ENCODE data around the gene RBAK.
"Not testable (repeated sequence)": the region's sequence is repeated elsewhere in the genome, so short reads cannot be mapped to it uniquely, and the experiment has no call there.

RBAK gene

GRCh38 chr7:5053175-5053574, 7.5 kb downstream of the RBAK start:
- DNase-seq, result no peak

GRCh38 chr7:5063698-5064097, 18.0 kb downstream of the RBAK start:
- no peak for DNase-seq

GRCh38 chr7:5064391-5065106, 18.9 kb downstream of the RBAK start:
- DNase-seq, result peak in 1 of 5 donors; percentile 10

DNA sequence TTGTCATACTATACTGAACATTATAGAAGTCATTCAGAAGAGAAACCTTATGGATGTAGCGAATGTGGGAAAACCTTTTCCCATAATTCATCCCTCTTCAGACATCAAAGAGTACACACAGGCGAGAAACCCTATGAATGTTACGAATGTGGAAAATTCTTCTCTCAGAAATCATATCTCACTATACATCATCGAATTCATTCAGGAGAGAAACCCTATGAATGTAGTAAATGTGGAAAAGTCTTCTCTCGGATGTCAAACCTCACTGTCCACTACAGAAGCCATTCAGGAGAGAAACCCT, 19.4 kb downstream of the RBAK start:
- no peak for DNase-seq

- DNase-seq, result no peak
These were observed 22.9 kb downstream of the RBAK start for GRCh38 chr7:5068521-5068920.

DNA sequence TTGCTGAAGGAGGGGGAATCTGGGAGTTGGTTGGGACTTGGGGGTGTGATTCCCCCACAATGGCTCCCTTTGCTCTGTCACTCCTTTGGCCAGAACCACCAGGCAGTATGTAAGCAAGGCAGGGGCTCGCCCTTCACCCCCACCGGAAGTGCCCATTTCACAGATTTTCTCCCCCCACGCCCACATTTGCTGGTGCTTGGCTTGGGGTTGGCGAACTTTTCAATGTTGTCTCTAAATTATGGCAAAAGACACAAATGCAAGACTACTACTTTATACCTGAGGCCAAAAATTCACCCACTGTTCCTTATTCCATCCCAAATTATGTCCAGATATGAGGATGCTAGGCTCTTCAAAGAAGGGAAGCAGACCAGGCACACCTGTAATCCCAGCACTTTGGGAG, 24.5 kb downstream of the RBAK start:
- DNase-seq, result no peak

- DNase-seq, result not testable (repeated sequence)
These were observed 29.5 kb downstream of the RBAK start for GRCh38 chr7:5075187-5075586.

- no peak for DNase-seq
These were observed 32.1 kb downstream of the RBAK start for GRCh38 chr7:5077740-5078139.

DNA sequence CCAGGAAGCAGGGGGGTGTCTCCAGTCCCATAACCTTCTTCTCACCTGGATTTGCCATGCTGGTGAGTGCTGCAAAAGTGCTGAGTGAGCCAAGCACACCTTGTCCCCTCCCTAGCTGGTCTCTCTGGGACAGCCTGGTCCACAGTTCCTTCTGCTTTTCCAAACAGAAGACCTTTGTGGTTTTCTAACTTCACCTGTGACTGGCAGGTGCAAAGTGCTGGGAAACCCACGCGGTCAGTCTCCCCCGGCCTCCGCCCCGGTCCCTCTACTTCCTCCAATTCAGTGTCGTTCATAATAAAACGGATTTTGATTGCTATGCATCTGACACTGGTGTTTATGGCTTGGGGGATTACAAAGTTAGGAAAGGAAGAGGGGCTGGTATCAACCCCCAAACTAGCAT, 37.1 kb downstream of the RBAK start:
- no peak for DNase-seq

- DNase-seq, result no peak
These were observed 37.7 kb downstream of the RBAK start for GRCh38 chr7:5083311-5083711.

GRCh38 chr7:5086256-5086655, 40.6 kb downstream of the RBAK start:
- no peak for DNase-seq

- not testable (repeated sequence) for DNase-seq
These were observed 42.7 kb downstream of the RBAK start for GRCh38 chr7:5088228-5088833.

- no peak for DNase-seq
These were observed 43.2 kb downstream of the RBAK start for GRCh38 chr7:5088906-5089305.

DNA sequence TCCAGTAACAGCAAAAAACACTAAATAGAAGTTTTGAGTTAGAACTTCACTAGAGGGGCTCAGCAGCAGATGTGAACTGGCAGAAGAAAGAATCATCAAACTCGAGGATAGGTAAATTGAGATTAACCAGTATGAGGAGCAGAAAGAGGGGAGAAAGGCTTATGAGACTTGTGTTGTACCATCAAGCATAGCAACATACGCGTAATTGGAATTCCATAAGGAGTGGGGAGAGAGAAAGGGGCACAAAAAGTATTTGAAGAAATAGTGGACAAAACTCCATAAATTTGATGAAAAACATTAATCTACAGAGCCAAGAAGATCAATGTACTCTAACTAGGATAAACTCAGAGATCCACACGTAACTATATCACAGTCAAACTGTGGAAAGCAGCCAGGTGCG, 48.3 kb downstream of the RBAK start:
- DNase-seq, result no peak

DNA sequence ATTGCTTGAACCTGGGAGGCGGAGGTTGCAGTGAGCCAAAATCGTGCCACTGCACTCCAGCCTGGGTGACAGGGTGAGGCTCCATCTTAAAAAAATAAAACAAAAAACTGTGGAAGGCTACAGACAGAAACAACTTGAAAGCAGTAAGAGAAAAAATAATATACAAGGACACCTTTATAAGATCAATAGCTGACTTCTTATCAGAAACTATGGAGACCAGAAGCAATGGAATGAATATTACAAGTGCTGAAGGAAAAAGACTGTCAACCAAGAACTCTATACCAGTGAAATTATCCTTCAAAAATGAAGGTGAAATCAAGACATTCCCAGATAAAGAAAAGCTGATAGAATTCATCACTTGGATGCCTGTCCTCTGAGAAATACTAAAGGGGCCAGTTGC, 49.0 kb downstream of the RBAK start:
- no peak for DNase-seq

DNA sequence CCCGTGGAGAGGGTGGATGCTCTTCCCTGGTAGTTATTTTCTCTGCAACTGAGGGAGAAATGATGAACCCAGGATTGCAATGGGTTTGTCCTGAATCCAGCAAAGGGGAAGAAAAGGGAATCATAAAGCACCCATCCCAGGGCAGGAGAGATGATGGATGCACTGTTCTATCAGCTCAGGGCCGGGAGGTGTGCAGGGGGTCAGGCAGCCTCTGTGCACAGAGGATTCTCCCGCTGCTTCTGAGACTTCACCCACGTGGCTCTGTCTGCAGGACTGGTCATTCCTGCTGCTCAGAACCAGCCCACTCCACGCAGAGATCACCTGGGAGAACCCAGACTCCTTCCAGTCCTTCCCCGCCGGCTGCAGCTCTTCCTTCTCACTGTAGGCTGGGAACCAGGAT, 70.7 kb downstream of the RBAK start:
- no peak for DNase-seq

DNA sequence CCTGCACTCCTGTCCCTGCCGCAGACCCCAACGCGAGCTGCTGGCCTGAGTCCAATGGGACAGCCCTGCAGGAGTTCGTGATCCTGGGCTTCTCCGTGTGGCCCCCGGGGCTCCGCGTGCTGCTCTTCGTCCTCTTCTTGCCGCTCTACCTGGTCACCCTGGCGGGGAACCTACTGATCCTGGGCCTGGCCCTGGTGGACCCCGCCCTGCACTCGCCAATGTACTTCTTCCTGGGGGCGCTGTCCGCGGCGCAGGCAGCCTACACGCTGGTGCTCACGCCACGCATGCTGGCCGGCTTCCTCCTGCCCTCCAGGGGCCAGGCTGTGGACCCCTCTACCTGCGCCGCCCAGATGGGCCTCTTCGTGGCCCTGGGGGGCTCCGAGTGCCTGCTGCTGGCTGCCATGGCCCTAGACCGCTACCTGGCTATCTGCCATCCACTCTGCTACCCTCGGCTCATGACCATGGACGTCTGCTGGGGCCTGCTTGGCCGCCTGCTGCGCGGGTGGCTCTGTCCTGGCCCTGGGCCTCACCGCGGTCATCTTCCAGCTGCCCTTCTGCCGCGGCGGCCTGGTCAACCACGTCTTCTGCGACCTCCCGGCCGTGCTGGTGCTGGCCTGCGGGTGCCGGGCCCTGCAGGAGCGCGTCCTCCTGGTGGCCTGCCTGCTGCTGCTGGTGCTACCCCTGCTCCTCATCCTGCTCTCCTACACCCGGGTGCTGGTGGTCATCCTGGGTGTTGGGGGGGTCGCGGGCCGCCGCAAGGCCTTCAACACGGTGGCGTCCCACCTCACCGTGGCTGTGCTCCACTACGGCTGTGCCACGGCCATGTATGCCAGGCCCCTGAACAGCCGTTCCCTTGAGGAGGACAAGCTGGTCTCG, 71.7 kb downstream of the RBAK start:
- no peak for DNase-seq
